K562 (cell line): ENCODE measurements around the gene MAZ. TPM values are rescaled to one million over a fixed set of nuclear protein-coding genes. Genes with fewer than 3 reads are reported as not detected.

Source experiments
- BRD4 ChIP-seq: fragments of 200-600 bp; sonication (generic); IDR thresholded peaks from 2 replicates; pipeline ENCODE4 v1.6.1; 2017; ENCODE audit warnings: inconsistent platforms
- FOXP1 ChIP-seq: sonication (generic); formaldehyde crosslinking; IDR thresholded peaks from 2 replicates; pipeline ENCODE4 v1.8.0; 2022; ENCODE audit warnings: mild to moderate bottlenecking, missing genetic modification reagents
- GABPB2 ChIP-seq: fragments of 250-450 bp; sonication (Bioruptor Pico); conservative IDR thresholded peaks from 2 replicates; pipeline ENCODE4 v1.5.1; 2021; ENCODE audit warnings: mild to moderate bottlenecking
- HMGXB4 ChIP-seq: sonication (generic); formaldehyde crosslinking; IDR thresholded peaks from 2 replicates; pipeline ENCODE4 v1.8.1; 2023; ENCODE audit warnings: mild to moderate bottlenecking, missing genetic modification reagents
- MCM3 ChIP-seq: fragments of 450-650 bp; IDR thresholded peaks from 2 replicates; pipeline ENCODE4 v1.6.1; 2016
- NUFIP1 ChIP-seq: fragments of 450-650 bp; IDR thresholded peaks from 2 replicates; pipeline ENCODE4 v1.6.1; 2018; ENCODE audit not compliant: partially characterized antibody
- STAT5A ChIP-seq: IDR thresholded peaks from 2 replicates; pipeline ENCODE4 v1.6.1; 2012; ENCODE audit warnings: low read length, inconsistent platforms, borderline replicate concordance
- TFAM ChIP-seq: fragments of 250-450 bp; sonication (Bioruptor Pico); conservative IDR thresholded peaks from 2 replicates; pipeline ENCODE4 v1.5.0; 2021; ENCODE audit warnings: mild to moderate bottlenecking, moderate library complexity
- ZBED1 ChIP-seq: IDR thresholded peaks from 2 replicates; pipeline ENCODE4 v1.6.1; 2014
- ZNF121 ChIP-seq: sonication (generic); formaldehyde crosslinking; conservative IDR thresholded peaks from 2 replicates; pipeline ENCODE4 v1.8.0; 2022; ENCODE audit warnings: missing genetic modification reagents
- ZNF280B ChIP-seq: fragments of 250-450 bp; sonication (Bioruptor Pico); IDR thresholded peaks from 2 replicates; pipeline ENCODE4 v1.5.1; 2021; ENCODE audit warnings: mild to moderate bottlenecking
- ZNF696 ChIP-seq: fragments of 250-450 bp; sonication (Bioruptor Pico); conservative IDR thresholded peaks from 2 replicates; pipeline ENCODE4 v1.4.0; 2020; ENCODE audit warnings: mild to moderate bottlenecking, moderate library complexity
- polyA plus RNA-seq, 8 experiments: library from polyadenylated mRNA; depleted of rRNA in 4 of 8; stranded (reverse) in 5 of 8; unstranded in 3 of 8; fragments of >200 nt; fragmentation: Nextera tagmentation in 2 of 8; fragmentation: Illumina TruSeq in 1 of 8; extraction: Ambion mirVana in 2 of 8; extraction: Trizol in 1 of 8; gene quantifications; 2 replicates each; pipeline versions ENCODE4 v1.2.1 to v1.2.3, GENCODE V29; 2011 to 2014; ENCODE audit warnings: inconsistent platforms in 1 of 8, missing spikeins in 1 of 8
- total RNA-seq, 7 experiments: library from RNA; depleted of rRNA in 6 of 7; stranded (reverse); fragments of >200 nt in 6 of 7; fragmentation: Illumina TruSeq in 2 of 7; extraction: Trizol in 2 of 7; gene quantifications; 2 replicates each; pipeline versions ENCODE4 v1.2.1 to v1.2.3, GENCODE V29; 2011 to 2021; ENCODE audit warnings: low replicate concordance in 1 of 7
- TF ChIP-seq, protein P1 (sequence below): fragments of 450-650 bp; formaldehyde crosslinking; IDR thresholded peaks from 2 replicates; pipeline ENCODE4 v1.4.0; 2022; ENCODE audit warnings: mild to moderate bottlenecking, moderate library complexity
- TF ChIP-seq, protein P2 (sequence below): fragments of 450-650 bp; IDR thresholded peaks from 2 replicates; pipeline ENCODE4 v1.6.1; 2016; ENCODE audit warnings: low read depth
- TF ChIP-seq, protein P3 (sequence below): IDR thresholded peaks from 2 replicates; pipeline ENCODE4 v1.6.1; 2014; ENCODE audit warnings: antibody characterized with exemption

The MAZ gene
- total and polyA plus RNA-seq, 9 of the 15 experiments (the other 6 are each of a cell fraction or from before 2014, with no cell fraction given), result 45.4 to 532 (median 250) TPM

GRCh38 chr16:29807426-29808218, 1.3 kb downstream of the MAZ start (continued):
- TF ChIP-seq HMGXB4 (CRISPR knock-in tag) (peak; percentile 98), MCM3 (no peak), TFAM (CRISPR knock-in tag) (no peak), ZNF121 (CRISPR knock-in tag) (no peak), STAT5A (no peak), BRD4 (no peak), GABPB2 (CRISPR knock-in tag) (no peak), ZNF280B (CRISPR knock-in tag) (no peak), ZNF696 (CRISPR knock-in tag) (no peak), NUFIP1 (no peak), ZBED1 (0 out of 2 replicates have a peak, but pooled peaks have one; percentile 19), FOXP1 (CRISPR knock-in tag) (peak; percentile 70)
- TF ChIP-seq, protein P1, sequence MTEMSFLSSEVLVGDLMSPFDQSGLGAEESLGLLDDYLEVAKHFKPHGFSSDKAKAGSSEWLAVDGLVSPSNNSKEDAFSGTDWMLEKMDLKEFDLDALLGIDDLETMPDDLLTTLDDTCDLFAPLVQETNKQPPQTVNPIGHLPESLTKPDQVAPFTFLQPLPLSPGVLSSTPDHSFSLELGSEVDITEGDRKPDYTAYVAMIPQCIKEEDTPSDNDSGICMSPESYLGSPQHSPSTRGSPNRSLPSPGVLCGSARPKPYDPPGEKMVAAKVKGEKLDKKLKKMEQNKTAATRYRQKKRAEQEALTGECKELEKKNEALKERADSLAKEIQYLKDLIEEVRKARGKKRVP (CRISPR knock-in tag), result no peak
- TF ChIP-seq, protein P2, sequence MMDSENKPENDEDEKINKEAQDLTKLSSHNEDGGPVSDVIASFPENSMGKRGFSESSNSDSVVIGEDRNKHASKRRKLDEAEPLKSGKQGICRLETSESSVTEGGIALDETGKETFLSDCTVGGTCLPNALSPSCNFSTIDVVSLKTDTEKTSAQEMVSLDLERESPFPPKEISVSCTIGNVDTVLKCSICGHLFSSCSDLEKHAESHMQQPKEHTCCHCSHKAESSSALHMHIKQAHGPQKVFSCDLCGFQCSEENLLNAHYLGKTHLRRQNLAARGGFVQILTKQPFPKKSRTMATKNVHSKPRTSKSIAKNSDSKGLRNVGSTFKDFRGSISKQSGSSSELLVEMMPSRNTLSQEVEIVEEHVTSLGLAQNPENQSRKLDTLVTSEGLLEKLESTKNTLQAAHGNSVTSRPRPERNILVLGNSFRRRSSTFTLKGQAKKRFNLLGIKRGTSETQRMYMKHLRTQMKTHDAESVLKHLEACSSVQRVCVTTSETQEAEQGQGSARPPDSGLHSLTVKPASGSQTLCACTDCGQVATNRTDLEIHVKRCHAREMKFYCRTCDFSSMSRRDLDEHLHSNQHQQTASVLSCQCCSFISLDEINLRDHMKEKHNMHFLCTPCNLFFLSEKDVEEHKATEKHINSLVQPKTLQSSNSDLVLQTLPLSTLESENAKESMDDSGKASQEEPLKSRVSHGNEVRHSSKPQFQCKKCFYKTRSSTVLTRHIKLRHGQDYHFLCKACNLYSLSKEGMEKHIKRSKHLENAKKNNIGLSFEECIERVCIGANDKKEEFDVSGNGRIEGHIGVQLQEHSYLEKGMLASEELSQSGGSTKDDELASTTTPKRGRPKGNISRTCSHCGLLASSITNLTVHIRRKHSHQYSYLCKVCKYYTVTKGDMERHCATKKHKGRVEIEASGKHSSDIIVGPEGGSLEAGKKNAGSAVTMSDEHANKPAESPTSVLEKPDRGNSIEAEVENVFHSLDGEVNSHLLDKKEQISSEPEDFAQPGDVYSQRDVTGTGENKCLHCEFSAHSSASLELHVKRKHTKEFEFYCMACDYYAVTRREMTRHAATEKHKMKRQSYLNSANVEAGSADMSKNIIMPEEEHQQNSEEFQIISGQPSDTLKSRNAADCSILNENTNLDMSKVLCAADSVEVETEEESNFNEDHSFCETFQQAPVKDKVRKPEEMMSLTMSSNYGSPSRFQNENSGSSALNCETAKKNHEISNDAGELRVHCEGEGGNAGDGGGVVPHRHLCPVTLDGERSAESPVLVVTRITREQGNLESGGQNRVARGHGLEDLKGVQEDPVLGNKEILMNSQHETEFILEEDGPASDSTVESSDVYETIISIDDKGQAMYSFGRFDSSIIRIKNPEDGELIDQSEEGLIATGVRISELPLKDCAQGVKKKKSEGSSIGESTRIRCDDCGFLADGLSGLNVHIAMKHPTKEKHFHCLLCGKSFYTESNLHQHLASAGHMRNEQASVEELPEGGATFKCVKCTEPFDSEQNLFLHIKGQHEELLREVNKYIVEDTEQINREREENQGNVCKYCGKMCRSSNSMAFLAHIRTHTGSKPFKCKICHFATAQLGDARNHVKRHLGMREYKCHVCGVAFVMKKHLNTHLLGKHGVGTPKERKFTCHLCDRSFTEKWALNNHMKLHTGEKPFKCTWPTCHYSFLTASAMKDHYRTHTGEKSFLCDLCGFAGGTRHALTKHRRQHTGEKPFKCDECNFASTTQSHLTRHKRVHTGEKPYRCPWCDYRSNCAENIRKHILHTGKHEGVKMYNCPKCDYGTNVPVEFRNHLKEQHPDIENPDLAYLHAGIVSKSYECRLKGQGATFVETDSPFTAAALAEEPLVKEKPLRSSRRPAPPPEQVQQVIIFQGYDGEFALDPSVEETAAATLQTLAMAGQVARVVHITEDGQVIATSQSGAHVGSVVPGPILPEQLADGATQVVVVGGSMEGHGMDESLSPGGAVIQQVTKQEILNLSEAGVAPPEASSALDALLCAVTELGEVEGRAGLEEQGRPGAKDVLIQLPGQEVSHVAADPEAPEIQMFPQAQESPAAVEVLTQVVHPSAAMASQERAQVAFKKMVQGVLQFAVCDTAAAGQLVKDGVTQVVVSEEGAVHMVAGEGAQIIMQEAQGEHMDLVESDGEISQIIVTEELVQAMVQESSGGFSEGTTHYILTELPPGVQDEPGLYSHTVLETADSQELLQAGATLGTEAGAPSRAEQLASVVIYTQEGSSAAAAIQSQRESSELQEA, result no peak
- TF ChIP-seq, protein P3, sequence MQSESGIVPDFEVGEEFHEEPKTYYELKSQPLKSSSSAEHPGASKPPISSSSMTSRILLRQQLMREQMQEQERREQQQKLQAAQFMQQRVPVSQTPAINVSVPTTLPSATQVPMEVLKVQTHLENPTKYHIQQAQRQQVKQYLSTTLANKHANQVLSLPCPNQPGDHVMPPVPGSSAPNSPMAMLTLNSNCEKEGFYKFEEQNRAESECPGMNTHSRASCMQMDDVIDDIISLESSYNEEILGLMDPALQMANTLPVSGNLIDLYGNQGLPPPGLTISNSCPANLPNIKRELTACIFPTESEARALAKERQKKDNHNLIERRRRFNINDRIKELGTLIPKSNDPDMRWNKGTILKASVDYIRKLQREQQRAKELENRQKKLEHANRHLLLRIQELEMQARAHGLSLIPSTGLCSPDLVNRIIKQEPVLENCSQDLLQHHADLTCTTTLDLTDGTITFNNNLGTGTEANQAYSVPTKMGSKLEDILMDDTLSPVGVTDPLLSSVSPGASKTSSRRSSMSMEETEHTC, result 0 out of 2 replicates have a peak, but pooled peaks have one; percentile 38
